Measurements from ENCODE around the gene MAST4.

Gene MAST4

GRCh38 chr5:67045816-67046740 is 449.9 kb downstream of the MAST4 start:
- no peak for DNase-seq (ENCODE audit: low spot score)

GRCh38 chr5:67047160-67047559 is 451.0 kb downstream of the MAST4 start:
- DNase-seq (ENCODE audit: low spot score) = no peak

- no peak for DNase-seq (ENCODE audit: low spot score)
These were observed 451.4 kb downstream of the MAST4 start for GRCh38 chr5:67047616-67048015.

- no peak for DNase-seq (ENCODE audit: low spot score)
These were observed 453.9 kb downstream of the MAST4 start for GRCh38 chr5:67050125-67050524.

GRCh38 chr5:67050635-67051034 is 454.4 kb downstream of the MAST4 start:
- no peak for DNase-seq (ENCODE audit: low spot score)

GRCh38 chr5:67051164-67051563 is 455.0 kb downstream of the MAST4 start:
- no peak for DNase-seq (ENCODE audit: low spot score)

GRCh38 chr5:67052034-67052433 is 455.8 kb downstream of the MAST4 start:
- DNase-seq (ENCODE audit: low spot score) = no peak

- DNase-seq (ENCODE audit: low spot score) = no peak
These were observed 457.0 kb downstream of the MAST4 start for GRCh38 chr5:67053229-67053628.

- no peak for DNase-seq (ENCODE audit: low spot score)
These were observed 463.0 kb downstream of the MAST4 start for GRCh38 chr5:67058998-67059743.

- DNase-seq (ENCODE audit: low spot score) = no peak
These were observed 463.7 kb downstream of the MAST4 start for GRCh38 chr5:67059744-67060490.

- DNase-seq (ENCODE audit: low spot score) = no peak
These were observed 465.3 kb downstream of the MAST4 start for GRCh38 chr5:67061511-67061910.

GRCh38 chr5:67063055-67063454 is 466.9 kb downstream of the MAST4 start:
- DNase-seq (ENCODE audit: low spot score) = no peak

GRCh38 chr5:67063791-67064190 is 467.6 kb downstream of the MAST4 start:
- DNase-seq (ENCODE audit: low spot score) = no peak

GRCh38 chr5:67065237-67065636 is 469.0 kb downstream of the MAST4 start:
- no peak for DNase-seq (ENCODE audit: low spot score)

GRCh38 chr5:67065696-67066095 is 469.5 kb downstream of the MAST4 start:
- no peak for DNase-seq (ENCODE audit: low spot score)

GRCh38 chr5:67066815-67067214 is 470.6 kb downstream of the MAST4 start:
- DNase-seq (ENCODE audit: low spot score) = no peak

GRCh38 chr5:67073045-67073680 is 477.0 kb downstream of the MAST4 start:
- no peak for DNase-seq (ENCODE audit: low spot score)

- DNase-seq (ENCODE audit: low spot score) = no peak
These were observed 481.1 kb downstream of the MAST4 start for GRCh38 chr5:67077296-67077695.

- no peak for DNase-seq (ENCODE audit: low spot score)
These were observed 485.1 kb downstream of the MAST4 start for GRCh38 chr5:67081261-67081660.

- DNase-seq (ENCODE audit: low spot score) = no peak
These were observed 486.7 kb downstream of the MAST4 start for GRCh38 chr5:67082941-67083340.

GRCh38 chr5:67085616-67086015 is 489.4 kb downstream of the MAST4 start:
- DNase-seq (ENCODE audit: low spot score) = no peak

GRCh38 chr5:67089200-67089725 is 493.1 kb downstream of the MAST4 start:
- no peak for DNase-seq (ENCODE audit: low spot score)

All from AG08395 (cell line).